Hematopoietic multipotent progenitor cell treated with erythropoietin and hydrocortisone succinate and interleukin-3 and kit ligand, for 17 days (in vitro differentiated cells): ENCODE data around the gene RUNX1.

Experiments
- DNase-seq: peaks from one replicate; pipeline ENCODE4 v3.0.0-alpha.2; 2015; ENCODE audit warnings: low spot score

RUNX1 gene

DNA sequence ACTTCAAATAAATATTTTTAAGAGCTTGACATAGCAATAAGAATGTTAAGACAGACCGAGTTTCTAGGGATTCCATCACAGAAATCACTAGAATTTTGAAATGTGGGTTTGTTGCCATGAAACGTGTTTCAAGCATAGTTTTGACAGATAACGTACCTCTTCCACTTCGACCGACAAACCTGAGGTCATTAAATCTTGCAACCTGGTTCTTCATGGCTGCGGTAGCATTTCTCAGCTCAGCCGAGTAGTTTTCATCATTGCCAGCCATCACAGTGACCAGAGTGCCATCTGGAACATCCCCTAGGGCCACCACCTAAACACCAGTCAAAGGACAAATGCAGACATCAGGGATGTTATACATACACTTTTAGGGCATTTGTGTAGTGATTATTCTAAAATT is 168.7 kb downstream of the RUNX1 start:
- no peak for DNase-seq

DNA sequence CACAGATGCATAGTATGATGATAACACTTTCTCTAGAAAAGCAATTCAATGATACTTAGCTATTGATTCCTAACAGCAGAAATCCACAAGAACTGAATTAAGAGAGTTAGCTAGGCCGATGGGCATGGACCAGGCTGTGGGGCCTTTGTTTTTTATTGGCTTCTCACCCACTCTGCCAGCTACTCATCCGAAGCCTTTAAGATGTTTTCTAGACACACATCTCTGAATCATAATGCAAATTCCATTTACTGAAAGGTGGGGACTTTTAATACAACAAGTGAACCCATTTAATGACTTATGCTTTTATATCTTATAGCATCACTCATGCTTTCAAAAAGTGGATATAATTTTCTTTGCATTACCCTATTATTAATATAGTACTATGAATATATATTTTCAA is 170.2 kb downstream of the RUNX1 start:
- DNase-seq = no peak

DNA sequence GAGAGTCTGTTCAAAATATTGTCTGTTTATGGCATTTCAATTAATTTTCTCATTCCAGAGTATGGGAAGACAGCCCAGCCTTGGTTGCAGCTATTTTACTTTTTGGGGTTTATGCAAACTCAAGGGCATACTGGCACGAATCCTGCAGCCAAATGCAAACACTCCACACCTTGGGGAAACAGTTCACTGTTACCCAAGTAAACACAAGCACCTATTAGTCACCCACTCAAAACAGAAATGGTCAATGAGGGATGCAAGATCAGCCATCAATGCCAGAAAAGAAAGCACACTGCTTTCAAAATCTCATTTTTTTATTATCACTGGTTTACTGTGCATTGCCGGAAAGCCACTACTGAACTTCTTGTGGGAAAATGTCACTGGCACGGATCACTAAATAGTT is 170.6 kb downstream of the RUNX1 start:
- DNase-seq = no peak

DNA sequence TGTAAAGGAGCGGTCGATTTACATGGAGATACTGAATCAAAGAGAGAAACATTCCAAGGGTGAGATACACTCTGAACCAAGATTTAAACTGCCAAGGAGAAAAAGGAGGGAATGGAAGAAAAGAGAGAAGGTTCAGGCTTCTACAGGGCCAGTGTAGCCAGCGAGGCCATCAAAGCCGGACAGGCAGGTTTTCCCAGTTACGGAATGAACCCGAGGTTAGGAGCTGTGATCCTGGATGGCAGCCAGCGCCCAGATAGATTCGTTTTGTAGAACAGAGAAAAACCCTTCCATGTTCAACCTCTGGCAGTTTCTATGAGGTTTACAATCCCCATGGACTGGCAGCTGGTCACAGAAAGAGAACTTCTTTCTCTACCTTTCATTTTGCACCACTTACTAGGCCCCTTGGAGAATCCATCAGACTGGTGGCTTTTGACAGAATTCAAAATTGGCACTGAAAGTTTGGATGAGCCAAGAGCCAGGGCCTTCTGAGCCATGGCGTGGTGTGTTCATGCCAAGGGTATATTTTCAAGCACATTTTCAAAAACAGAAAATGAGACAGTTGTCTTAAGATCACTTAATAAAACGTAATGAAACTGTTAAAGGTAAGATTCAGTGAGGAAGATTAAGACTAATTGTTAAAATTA is 171.5 kb downstream of the RUNX1 start:
- DNase-seq = no peak

- DNase-seq = no peak
These were observed 173.3 kb downstream of the RUNX1 start for GRCh38 chr21:34875830-34876229.

- DNase-seq = no peak
These were observed 174.2 kb downstream of the RUNX1 start for GRCh38 chr21:34874684-34875513.

DNA sequence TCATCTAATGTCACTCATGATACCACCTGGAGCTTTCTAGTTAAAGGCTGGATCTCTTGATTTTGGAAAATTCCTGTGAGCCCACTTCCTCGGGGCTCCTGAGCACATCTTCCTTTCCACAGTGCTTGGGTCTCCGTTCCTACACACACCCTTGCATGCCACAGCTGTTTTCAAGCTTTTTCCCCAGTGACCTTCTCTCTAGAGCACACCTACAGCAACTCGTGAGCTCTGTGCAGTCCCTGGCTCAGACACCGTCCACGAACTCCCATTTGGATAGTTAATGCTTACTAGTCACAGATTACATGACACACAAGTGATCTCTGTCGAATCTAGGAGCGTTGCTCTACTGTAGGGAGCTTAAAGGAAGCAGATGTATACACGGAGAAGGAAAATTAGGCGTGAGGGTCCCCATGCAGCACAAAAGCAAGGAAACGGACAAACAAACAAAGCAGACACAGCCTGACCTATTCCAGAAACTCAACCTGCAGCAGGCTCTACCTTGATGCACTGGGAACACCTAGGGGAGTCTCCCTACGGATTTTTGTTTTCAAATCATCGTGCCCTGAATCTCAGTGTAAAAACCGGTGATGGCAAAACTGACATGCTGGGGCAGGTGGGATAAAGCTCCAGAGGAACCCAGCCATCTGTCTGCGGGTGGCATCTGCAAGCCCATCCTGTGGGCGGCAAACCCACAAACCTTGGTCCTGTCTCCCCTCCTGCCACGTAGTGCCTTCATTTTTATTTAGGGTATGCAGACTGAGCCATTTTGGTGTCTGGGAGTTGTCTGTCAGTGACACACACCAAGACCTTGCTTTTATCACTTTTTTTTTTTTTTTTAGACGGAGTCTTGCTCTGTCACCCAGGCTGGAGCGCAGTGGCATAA is 177.8 kb downstream of the RUNX1 start:
- no peak for DNase-seq

- no peak for DNase-seq
These were observed 178.9 kb downstream of the RUNX1 start for GRCh38 chr21:34870246-34870645.

DNA sequence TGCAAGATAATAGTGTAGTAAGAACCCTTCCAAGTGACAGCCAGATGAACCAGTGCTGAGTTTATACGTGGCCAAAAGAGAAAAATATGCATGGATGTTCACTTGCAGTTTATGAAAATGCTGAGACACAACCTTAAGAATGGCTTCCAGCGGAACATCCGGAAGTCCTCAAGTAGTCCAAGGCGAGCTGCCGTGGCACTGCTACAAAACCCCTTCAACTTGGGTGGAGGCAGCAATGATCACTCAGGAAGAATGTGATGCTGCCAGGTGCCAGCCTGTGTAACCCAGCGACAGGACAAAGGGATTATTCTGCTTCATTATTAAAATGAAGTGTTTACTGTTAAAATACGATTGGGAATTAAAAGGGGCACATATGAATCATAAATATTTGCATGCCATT is 179.6 kb downstream of the RUNX1 start:
- DNase-seq = no peak

- no peak for DNase-seq
These were observed 181.3 kb downstream of the RUNX1 start for GRCh38 chr21:34867785-34868184.

- DNase-seq = no peak
These were observed 183.5 kb downstream of the RUNX1 start for GRCh38 chr21:34865400-34866241.

DNA sequence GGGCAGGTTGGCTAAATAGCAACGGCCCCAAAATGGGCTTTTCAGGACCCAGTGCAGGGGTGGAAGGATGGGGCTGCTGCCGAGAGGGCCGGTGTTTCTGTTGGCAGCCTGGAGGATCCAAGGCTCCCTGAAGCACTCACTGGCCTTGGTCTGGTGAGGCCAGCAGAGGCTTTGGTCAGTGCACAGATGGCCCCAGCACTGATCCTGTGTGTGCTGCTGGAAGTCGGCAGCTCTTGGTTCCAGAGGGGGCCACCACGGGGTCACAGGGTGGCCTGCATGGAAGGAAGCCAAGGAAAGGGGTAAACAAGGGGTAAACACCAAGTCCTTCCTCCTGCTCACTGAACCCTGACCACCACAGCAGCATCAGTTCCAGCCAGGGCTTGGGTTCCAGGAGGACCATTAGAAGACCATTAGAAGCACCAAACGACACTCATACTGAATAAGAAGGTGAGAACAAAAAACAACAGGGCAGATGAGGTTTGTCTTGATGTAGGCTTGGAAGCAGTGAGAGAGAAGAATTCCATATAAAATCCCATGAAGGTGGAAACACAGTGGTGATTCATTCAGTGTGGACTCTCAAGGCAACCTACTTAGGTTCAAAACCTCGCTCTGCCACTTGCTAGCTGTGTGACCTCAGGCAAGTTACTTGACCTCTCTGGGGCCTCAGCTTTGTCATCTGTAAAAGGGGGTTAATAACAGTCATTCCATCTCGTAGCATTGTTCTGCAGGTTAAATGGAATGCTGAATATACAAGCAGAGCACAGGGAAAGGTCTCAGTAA is 184.5 kb downstream of the RUNX1 start:
- no peak for DNase-seq

GRCh38 chr21:34862951-34863350 is 186.2 kb downstream of the RUNX1 start:
- no peak for DNase-seq

GRCh38 chr21:34861258-34861657 is 187.8 kb downstream of the RUNX1 start:
- no peak for DNase-seq

DNA sequence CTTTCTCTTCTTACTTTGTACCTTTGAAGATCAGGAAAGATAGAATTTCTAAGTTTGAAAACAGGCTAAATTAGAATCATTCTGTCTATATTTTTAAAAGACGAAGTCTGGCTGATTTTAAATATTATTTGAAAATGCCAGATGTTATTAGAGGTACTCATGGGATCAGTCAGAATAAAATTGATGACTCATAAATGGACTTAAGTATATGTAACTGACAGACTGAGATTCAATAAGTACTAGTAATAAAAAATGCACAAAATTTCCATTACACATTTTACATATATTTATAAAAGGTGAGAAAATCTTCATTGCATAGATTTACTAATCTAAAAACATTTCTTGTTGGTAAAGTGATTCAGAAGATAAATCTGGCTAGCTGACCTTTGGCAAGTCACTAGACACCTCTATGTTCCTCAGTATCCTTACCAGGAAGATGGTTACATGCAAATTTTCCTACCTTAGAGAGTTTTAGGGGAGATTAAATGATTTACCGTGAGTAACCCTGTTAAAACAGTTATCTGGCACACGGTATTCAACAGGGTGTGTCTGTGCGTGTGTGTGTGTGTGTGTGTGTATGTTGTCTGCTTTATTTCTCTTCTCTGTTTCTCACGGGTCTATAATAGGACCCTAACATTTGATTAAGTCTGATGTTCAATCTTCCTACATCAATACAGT is 189.0 kb downstream of the RUNX1 start:
- no peak for DNase-seq

- DNase-seq = no peak
These were observed 190.5 kb downstream of the RUNX1 start for GRCh38 chr21:34858559-34858958.

- DNase-seq = no peak
These were observed 191.2 kb downstream of the RUNX1 start for GRCh38 chr21:34857874-34858273.

GRCh38 chr21:34857122-34857713 is 191.9 kb downstream of the RUNX1 start:
- DNase-seq = no peak

GRCh38 chr21:34852448-34852847 is 196.7 kb downstream of the RUNX1 start:
- no peak for DNase-seq

GRCh38 chr21:34850166-34850690 is 198.9 kb downstream of the RUNX1 start:
- no peak for DNase-seq
